Peyer's patch (tissue), 4 donors: ENCODE results near the gene MRPL49.

ENCODE experiments used
- CTCF ChIP-seq, 6 experiments: fragments of 450-650 bp in 4 of 6; fragments of 200-600 bp in 2 of 6; sonication (generic) in 1 of 6; IDR thresholded peaks; one replicate each; pipeline ENCODE4 v1.5.1; 2017 to 2019; ENCODE audit warnings: antibody characterized with exemption in 6 of 6, mild to moderate bottlenecking in 3 of 6, moderate library complexity in 1 of 6
- POLR2A ChIP-seq, 2 donors: fragments of 450-650 bp; IDR thresholded peaks; one replicate each; pipeline ENCODE4 v1.5.1; 2017; ENCODE audit warnings: antibody characterized with exemption in 2 of 2, mild to moderate bottlenecking in 2 of 2, moderate library complexity in 2 of 2

GRCh38 chr11:65133724-65134123 is 11.6 kb downstream of the MRPL49 start:
- no peak for TF ChIP-seq CTCF (IDR thresholded peaks at IDR 0.05)
- no peak for TF ChIP-seq POLR2A (IDR thresholded peaks at IDR 0.05)
